HepG2 (cell line): Measurements from ENCODE around the gene ZNF667.

ENCODE experiments used
- CHD4 ChIP-seq: fragments of 200-600 bp; sonication (generic); IDR thresholded peaks from 2 replicates; pipeline ENCODE4 v1.7.0; 2017; ENCODE audit warnings: mild to moderate bottlenecking, low read length, borderline replicate concordance
- EHMT2 ChIP-seq: fragments of 200-600 bp; sonication (generic); IDR thresholded peaks from 2 replicates; pipeline ENCODE4 v1.7.0; 2017; ENCODE audit warnings: antibody characterized with exemption, low read depth, low read length, borderline replicate concordance
- EZH2 ChIP-seq: conservative IDR thresholded peaks from 2 replicates; pipeline ENCODE4 v1.6.1; 2012; ENCODE audit warnings: mild to moderate bottlenecking, low read depth, low read length, moderate library complexity

DNA sequence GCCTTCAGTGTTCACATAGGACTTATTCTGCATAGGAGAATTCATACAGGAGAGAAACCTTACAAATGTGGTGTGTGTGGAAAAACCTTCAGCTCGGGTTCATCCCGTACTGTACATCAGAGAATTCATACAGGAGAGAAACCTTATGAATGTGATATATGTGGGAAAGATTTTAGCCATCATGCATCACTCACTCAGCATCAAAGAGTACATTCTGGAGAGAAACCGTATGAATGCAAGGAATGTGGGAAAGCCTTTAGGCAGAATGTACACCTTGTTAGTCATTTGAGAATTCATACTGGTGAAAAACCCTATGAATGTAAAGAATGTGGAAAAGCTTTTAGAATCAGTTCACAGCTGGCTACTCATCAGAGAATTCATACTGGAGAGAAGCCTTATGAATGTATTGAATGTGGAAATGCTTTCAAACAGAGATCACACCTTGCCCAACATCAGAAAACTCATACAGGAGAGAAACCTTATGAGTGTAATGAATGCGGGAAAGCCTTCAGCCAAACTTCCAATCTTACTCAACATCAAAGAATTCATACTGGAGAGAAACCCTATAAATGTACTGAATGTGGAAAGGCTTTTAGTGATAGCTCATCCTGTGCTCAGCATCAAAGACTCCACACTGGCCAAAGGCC lies 48.2 kb upstream of the ZNF667 start:
- TF ChIP-seq EZH2 (no peak), CHD4 (no peak), EHMT2 (no peak)
